G401 (cell line): ENCODE results near the gene LARP1B. TPM values are rescaled to one million over a fixed set of nuclear protein-coding genes. Genes with fewer than 3 reads are reported as not detected.
"Not testable (repeated sequence)": the region's sequence is repeated elsewhere in the genome, so short reads cannot be mapped to it uniquely, and the experiment has no call there.

ENCODE experiments used
- DNase-seq: peaks from one replicate; pipeline ENCODE4 v3.0.0-alpha.2; 2015; ENCODE audit warnings: low spot score
- in situ Hi-C: cut with HindIII; loops from 2 replicates; pipeline ENCODE4 v1.10.0; 2016; ENCODE audit warnings: low sequenced_read_pairs, mixed read lengths
- total RNA-seq: library from RNA; depleted of rRNA; stranded (reverse); fragments of >200 nt; shearing (Covaris generic); gene quantifications from 2 replicates; pipeline ENCODE4 v1.2.3, GENCODE V29; 2014

Gene LARP1B
- total RNA-seq, 1 experiment from 2014 or later, result 28.2 TPM

- in situ Hi-C loops, result no loop called here
Observed at GRCh38 chr4:128186623-128187022, 125.5 kb downstream of the LARP1B start.

DNA sequence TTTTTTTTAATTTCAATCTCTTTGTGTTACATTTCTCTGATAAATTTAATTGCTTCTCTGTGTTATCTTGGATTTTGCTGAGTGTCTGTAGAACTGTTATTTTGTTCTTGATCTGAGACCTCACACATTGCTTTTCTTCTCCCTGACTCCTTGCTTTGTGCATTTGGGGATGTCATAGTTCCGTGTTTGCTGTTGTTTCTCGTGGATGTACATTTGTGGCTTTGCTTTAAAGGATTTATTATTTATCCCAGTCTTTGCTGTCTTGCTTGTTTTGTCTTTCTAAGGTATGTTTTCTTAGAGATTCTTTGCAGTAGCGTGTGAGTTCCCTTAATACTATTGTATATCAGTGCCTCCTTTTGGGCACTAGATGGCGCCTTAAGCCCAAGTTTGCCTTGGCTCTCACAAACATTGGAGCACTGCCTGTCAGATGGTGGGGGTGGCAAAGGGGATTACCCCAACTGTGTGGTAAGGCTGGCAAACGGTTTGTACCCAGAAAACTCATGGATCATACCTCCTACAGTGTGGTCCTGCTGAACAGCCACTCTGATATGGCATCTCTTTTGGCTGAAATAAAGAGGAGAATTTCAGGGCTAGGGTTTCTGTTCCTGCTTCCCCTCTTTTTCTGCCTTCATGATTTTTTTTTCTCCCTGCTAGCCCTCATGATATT is 130.1 kb downstream of the LARP1B start:
- DNase-seq, result peak; percentile 86

More at GRCh38 chr4:128186623-128187022, 125.5 kb downstream of the LARP1B start:
- DNase-seq, result no peak

GRCh38 chr4:128220286-128221235 is 159.4 kb downstream of the LARP1B start:
- in situ Hi-C loops, result no loop called here
- peak; percentile 36 for DNase-seq

More for the DNA sequence above, 130.1 kb downstream of the LARP1B start:
- in situ Hi-C loops, result no loop called here

DNA sequence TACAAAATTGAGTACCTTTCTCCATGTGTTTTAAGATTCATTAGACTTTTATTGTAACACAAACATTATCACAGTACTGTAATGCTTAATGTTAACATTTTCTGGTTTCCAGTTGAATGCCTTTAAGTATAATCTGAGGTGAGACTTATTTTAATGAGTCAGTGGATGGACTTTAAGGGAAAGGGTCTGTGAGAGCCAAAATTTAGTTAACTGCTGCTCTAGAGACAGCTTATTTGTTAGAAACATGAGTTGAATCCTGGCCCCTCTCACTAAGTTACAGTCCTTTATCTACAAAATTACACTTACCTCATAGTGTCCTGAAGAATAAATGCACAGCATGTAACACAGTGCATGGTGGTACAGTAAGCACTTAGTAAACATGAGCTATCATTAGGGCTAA is 160.5 kb downstream of the LARP1B start:
- DNase-seq, result no peak
- in situ Hi-C loops, result no loop called here

DNA sequence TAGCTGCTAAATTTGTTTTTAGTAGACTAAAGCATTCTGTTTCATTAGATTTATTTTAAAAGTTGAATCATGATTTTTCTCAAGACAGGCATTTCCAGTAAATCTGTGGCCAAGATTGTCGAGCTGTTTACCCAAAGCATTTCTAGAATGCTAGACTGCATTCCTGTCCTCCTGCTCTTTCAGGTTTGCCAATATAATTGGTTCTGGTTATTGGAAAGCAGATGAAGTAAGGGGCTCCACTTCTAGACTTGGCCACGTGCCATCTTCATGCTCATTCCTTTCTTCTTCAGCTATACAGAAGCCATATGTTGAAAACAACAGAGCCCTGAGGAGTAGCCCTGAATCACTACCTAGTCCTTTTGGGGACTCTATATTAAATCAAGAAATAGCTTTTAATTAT is 164.0 kb downstream of the LARP1B start:
- in situ Hi-C loops, result no loop called here
- no peak for DNase-seq

GRCh38 chr4:128227991-128228571 is 167.0 kb downstream of the LARP1B start:
- peak; percentile 51 for DNase-seq
- in situ Hi-C loops, result no loop called here

- in situ Hi-C loops, result no loop called here
- DNase-seq, result peak; percentile 92
Observed at GRCh38 chr4:128228845-128229795, 168.0 kb downstream of the LARP1B start.

DNA sequence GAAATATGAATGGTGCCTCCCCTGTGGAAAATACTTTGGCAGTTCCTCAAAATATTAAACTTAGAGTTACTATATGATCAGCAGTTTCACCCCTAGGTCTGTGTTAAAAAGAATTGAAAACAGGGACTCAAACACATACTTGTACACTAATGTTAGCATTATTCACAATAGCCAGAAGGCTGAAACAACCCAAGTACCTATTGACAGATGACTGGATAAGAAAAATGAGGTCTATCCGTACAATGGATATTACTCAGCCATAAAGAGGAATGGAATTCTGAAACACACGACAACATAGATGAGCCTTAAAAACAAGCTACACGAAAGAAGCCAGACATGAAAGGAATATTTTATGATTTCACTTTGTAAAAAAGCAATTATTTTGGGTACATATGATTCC is 171.6 kb downstream of the LARP1B start:
- in situ Hi-C loops, result no loop called here
- no peak for DNase-seq

DNA sequence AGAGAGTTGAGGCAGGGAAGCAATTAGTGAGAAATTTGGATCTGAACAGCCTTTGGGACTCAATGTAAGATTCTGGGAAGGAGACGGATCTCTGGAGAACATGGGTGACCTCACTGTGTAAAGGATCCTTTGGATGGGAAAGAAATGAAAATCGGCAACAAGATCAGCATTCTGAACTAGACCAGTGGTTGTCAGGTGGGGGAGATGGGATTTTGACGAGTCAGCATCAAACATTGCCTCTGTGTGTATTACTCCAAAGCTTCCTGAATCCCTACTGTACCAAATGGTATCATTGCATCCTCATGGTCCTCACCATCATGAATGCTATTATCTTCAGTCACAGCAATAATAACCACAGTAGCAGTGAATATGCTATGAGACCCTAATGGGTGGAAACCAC is 173.7 kb downstream of the LARP1B start:
- in situ Hi-C loops, result no loop called here
- no peak for DNase-seq

- no peak for DNase-seq
- in situ Hi-C loops, result no loop called here
Observed at GRCh38 chr4:128241019-128241418, 179.9 kb downstream of the LARP1B start.

DNA sequence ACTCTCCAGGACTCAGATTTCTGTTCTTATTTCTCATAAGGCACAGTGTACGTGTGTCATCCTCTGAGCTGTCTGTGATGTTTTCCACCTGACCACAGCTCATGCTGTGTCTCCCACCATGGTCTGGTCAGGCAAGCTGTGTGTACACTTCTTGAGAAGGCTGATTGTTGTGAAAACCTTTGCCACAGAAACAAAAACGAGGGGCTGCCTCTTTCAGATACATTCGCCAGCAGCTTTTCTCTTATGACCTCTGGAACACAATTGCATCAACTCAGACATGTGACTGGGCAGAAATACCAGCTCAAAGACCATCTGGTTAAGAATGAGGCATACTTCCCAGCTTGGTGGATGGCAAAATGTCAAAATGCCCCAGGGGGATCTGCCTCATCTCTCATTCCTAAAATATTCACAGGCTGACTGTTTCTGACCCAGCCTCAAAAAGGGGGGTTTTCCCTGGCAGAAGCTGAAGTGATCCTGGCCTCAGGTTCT is 180.4 kb downstream of the LARP1B start:
- in situ Hi-C loops, result no loop called here
- peak; percentile 84 for DNase-seq

DNA sequence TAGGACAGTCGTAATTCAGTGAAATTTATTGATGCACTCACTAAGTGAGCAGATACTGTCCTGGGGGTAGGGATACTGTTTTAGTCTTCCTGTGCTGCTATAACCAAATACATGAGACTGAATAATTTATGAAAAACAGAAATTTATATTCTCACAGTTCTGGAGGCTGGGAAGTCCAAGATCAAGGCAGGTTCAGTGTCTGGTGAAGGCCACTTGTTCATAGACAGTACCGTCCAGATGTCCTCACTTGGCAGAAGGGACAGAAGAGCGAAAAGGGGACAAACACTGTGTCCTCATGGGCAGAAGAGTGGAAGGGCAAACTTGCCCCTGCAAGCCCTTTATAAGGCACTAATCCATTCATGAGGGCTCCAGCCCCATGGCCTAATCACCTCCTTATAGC is 180.9 kb downstream of the LARP1B start:
- in situ Hi-C loops, result no loop called here
- DNase-seq, result no peak

- no peak for DNase-seq
- in situ Hi-C loops, result no loop called here
Observed at GRCh38 chr4:128242601-128243000, 181.5 kb downstream of the LARP1B start.

DNA sequence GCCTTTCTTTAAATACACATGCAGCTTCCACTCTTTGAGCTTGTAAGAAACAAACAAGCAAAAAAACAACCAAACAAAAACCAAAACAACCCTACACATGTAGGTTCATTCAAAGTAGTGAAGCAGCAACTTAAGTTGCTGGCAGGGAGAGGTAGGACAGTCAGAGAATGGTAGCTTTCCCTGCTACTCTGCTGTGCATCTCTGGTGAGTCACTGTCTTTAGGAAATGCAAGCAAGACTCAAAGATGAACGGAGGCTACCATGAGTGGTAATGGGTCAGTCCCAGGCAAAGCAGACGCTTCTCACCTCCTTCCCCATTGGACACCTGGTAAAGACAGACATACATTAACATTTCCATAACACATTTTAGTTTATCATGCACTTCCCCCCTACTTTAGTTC is 183.3 kb downstream of the LARP1B start:
- in situ Hi-C loops, result no loop called here
- DNase-seq, result no peak

- in situ Hi-C loops, DNase-seq: not testable (repeated sequence)
Observed at GRCh38 chr4:128245391-128245790, 184.3 kb downstream of the LARP1B start.

DNA sequence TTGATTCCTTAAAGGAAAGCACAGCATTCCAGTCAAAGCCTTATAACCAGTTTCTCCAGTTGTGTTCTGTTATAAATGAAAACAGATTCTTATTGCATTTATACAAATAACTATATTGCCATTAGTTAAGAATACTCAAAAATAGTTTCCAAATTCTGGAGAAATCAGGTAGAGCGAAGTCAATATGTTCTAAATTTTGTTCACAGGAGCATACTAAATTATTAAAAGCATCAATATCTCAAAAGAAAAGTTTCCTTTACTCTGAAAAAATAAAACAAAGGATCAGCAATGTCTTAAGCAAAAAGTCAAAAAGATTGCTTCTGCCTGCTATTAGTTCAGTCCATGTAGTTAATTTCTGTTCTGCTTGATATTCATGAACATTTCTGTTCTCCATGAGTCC is 186.8 kb downstream of the LARP1B start:
- in situ Hi-C loops, result no loop called here
- no peak for DNase-seq

DNA sequence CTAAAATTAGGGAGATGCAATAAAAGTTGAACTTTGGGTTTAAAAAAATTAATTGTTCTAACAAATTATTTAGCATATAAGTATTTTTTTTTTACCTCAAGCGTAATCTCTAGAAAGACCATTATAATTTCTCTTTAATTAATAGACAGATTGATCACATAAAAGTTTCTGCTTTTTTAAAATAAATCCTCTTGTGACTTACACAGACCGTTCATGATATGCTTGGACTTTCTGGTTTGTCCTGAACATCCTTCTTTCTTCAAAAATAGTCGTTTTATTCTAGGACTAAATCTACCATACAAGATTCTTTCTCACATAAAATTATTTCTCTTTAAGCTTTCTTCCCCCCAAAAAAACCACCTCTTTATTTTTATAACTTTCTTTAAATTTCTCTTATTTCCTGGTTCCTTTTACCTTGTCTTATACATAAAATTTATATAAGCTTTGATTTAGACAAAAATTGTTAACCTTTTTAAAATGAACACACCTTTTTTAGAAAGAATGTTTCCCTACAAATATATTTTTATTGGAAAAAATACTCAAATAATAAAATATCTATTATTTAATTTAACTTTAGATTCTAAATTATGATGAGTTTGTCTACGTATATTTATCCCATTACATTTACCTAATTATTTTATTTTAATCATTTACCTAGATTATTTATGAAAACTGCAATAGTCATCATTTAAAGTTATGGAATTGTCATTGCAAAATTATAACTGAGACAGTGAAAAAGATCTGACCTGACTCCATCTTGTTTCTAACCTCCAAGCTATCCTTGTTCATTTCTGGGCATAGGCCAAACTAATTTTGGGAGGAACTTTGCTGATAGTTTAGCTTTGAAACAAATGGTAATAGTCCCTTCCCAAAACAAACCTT is 188.9 kb downstream of the LARP1B start:
- no peak for DNase-seq
- in situ Hi-C loops, result no loop called here

GRCh38 chr4:128255906-128256305 is 194.8 kb downstream of the LARP1B start:
- no peak for DNase-seq
- in situ Hi-C loops, result no loop called here
